Upper lobe of left lung (tissue), 6 donors: ENCODE results near the gene PCDHGA3. TPM values are rescaled to one million over a fixed set of nuclear protein-coding genes. Genes with fewer than 3 reads are reported as not detected.

ENCODE experiments used
- ATAC-seq, 2 donors: fragments of 200-7000 bp; cut with Tn5 transposase; one replicate each; pipeline ENCODE4 v1.9.1; 2022; ENCODE audit warnings: mild to moderate bottlenecking in 2 of 2, moderate library complexity in 2 of 2; ENCODE audit not compliant: low FRiP score in 2 of 2
- DNase-seq, 2 donors: peaks; one replicate each; pipeline ENCODE4 v3.0.0-alpha.2; 2019 to 2020
- H3K27ac ChIP-seq, 4 donors: fragments of 200-600 bp; sonication (generic); one replicate each; pipeline ENCODE4 v1.5.1; 2016 to 2019
- H3K27me3 ChIP-seq, 4 donors: fragments of 200-600 bp; sonication (generic); one replicate each; pipeline ENCODE4 v1.5.1; 2017 to 2019
- H3K36me3 ChIP-seq, 4 donors: fragments of 200-600 bp; sonication (generic); one replicate each; pipeline ENCODE4 v1.5.1; 2016 to 2019
- H3K4me1 ChIP-seq, 4 donors: fragments of 200-600 bp; sonication (generic); one replicate each; pipeline ENCODE4 v1.5.1; 2018 to 2019
- H3K4me3 ChIP-seq, 4 donors: fragments of 200-600 bp; sonication (generic); one replicate each; pipeline ENCODE4 v1.5.1; 2017 to 2019; ENCODE audit warnings: mild to moderate bottlenecking in 2 of 4, moderate library complexity in 1 of 4
- H3K9me3 ChIP-seq, 4 donors: fragments of 200-600 bp; sonication (generic); one replicate each; pipeline ENCODE4 v1.5.1; 2018 to 2019
- CTCF ChIP-seq, 6 experiments: fragments of 450-650 bp in 4 of 6; fragments of 200-600 bp in 2 of 6; sonication (generic) in 2 of 6; IDR thresholded peaks; one replicate each; pipeline ENCODE4 v1.5.1; 2016 to 2019; ENCODE audit warnings: antibody characterized with exemption in 6 of 6
- EP300 ChIP-seq, 4 donors: sonication (generic); formaldehyde crosslinking; IDR thresholded peaks; one replicate each; pipeline ENCODE4 v1.5.1; 2017; ENCODE audit warnings: antibody characterized with exemption in 4 of 4, control low read depth in 2 of 4
- POLR2A ChIP-seq, 4 donors: fragments of 450-650 bp; IDR thresholded peaks; one replicate each; pipeline ENCODE4 v1.5.1; 2016 to 2017; ENCODE audit warnings: antibody characterized with exemption in 4 of 4, mild to moderate bottlenecking in 2 of 4
- POLR2AphosphoS5 ChIP-seq, 2 donors: sonication (generic); formaldehyde crosslinking; IDR thresholded peaks; one replicate each; pipeline ENCODE4 v1.5.1; 2017; ENCODE audit warnings: antibody characterized with exemption in 2 of 2
- WGBS, 2 donors: methylation state at CpG; one replicate each; pipeline ENCODE4 v1.1.5; 2017 to 2018; 5-methylcytosine and 5-hydroxymethylcytosine counted together
- total RNA-seq, 6 donors: library from RNA; depleted of rRNA in 4 of 6; stranded (reverse); fragments of >200 nt in 4 of 6; gene quantifications; one replicate each; pipeline versions ENCODE4 v1.1.0 to v1.2.1, GENCODE V29; 2016 to 2021
- donor health status: DM: no; HTN: no; CAD: no; lungs with moderate emphysema.
- donor health status: DM: no; HTN: yes; CAD: no; lungs with severe emphysema.

Gene PCDHGA3
- total RNA-seq, 6 donors from 2014 or later: 0.80 to 2.1 (median 1.7) TPM

GRCh38 chr5:141359790-141360426, 16.3 kb downstream of the PCDHGA3 start, which contains the start of gene PCDHGB2:
Gene PCDHGB2 (plus strand): TSS chr5:141359994. CDS start chr5:141360136, 142 bp downstream.
- no peak for DNase-seq

GRCh38 chr5:141360685-141361084, 17.1 kb downstream of the PCDHGA3 start:
- no peak for ATAC-seq
- H3K27me3 ChIP-seq: peaks cover 0 to 4% (median 0%) of the 10 kb centered on the region in 4 donors
- H3K4me3 ChIP-seq: peak overlapping the region in 1 of 4 donors; percentile 36
- DNase-seq: no peak
- no peaks in the 10 kb centered on the region for H3K4me1 ChIP-seq
- peaks cover 52 to 95% (median 76%) of the 10 kb centered on the region in 4 donors for H3K9me3 ChIP-seq
- WGBS, 2 donors: 38 to 47% methylated on average over 12 to 15 of the region's 15 CpGs
- TF ChIP-seq POLR2A (IDR thresholded peaks at IDR 0.05): no peak
- TF ChIP-seq EP300 (IDR thresholded peaks at IDR 0.05): no peak
- no peak for TF ChIP-seq CTCF (IDR thresholded peaks at IDR 0.05)
- no peak for TF ChIP-seq POLR2AphosphoS5 (IDR thresholded peaks at IDR 0.05)
- H3K36me3 ChIP-seq: no peaks in the 10 kb centered on the region
- no peak overlapping the region for H3K27ac ChIP-seq

More at GRCh38 chr5:141359790-141360426, 16.3 kb downstream of the PCDHGA3 start, which contains the start of gene PCDHGB2:
- ATAC-seq: peak in 1 of 2 donors; percentile 31
- H3K27ac ChIP-seq: no peak within 1 kb of the TSS
- TF ChIP-seq POLR2A (IDR thresholded peaks at IDR 0.05) (no peak), CTCF (IDR thresholded peaks at IDR 0.05) (peak in 1 of 6 experiments; percentile 8), POLR2AphosphoS5 (IDR thresholded peaks at IDR 0.05) (no peak), EP300 (IDR thresholded peaks at IDR 0.05) (no peak)
- peak within 1 kb of the TSS in 3 of 4 donors; percentile 12 to 36 (median 21) for H3K4me3 ChIP-seq
- 14% methylated on average over 24 of the region's 24 CpGs for WGBS, 2 donors
- H3K4me1 ChIP-seq: no peaks in the 10 kb centered on the region
- H3K27me3 ChIP-seq: peaks cover 0 to 4% (median 0%) of the 10 kb centered on the region in 4 donors
- peaks cover 52 to 95% (median 76%) of the 10 kb centered on the region in 4 donors for H3K9me3 ChIP-seq
- H3K36me3 ChIP-seq: no peaks in the 10 kb centered on the region

- H3K36me3 ChIP-seq: no peaks in the 10 kb centered on the region
- ATAC-seq (no peak), DNase-seq (no peak)
- H3K4me1 ChIP-seq: no peaks in the 10 kb centered on the region
- H3K27me3 ChIP-seq: peaks cover 0 to 7% (median 0%) of the 10 kb centered on the region in 4 donors
- H3K4me3 ChIP-seq: no peak overlapping the region
- no peak overlapping the region for H3K27ac ChIP-seq
- TF ChIP-seq EP300 (IDR thresholded peaks at IDR 0.05) (no peak), POLR2A (IDR thresholded peaks at IDR 0.05) (no peak), CTCF (IDR thresholded peaks at IDR 0.05) (no peak), POLR2AphosphoS5 (IDR thresholded peaks at IDR 0.05) (no peak)
- H3K9me3 ChIP-seq: peaks cover 66 to 97% (median 76%) of the 10 kb centered on the region in 4 donors
These were observed 19.1 kb downstream of the PCDHGA3 start for GRCh38 chr5:141362719-141363118.

GRCh38 chr5:141363952-141364660, 20.5 kb downstream of the PCDHGA3 start, which contains the start of gene PCDHGA5:
Gene PCDHGA5 (plus strand): TSS chr5:141364162. CDS start chr5:141364331, 169 bp downstream.
- Histone ChIP-seq H3K36me3 (no peaks in the 10 kb centered on the region), H3K27ac (no peak within 1 kb of the TSS), H3K4me3 (no peak within 1 kb of the TSS), H3K9me3 (peaks cover 66 to 89% (median 77%) of the 10 kb centered on the region in 4 donors), H3K27me3 (peaks cover 0 to 7% (median 0%) of the 10 kb centered on the region in 4 donors), H3K4me1 (no peaks in the 10 kb centered on the region)
- DNase-seq: no peak
- WGBS, 2 donors: 18 to 21% methylated on average over 33 to 34 of the region's 34 CpGs
- no peak for ATAC-seq
- TF ChIP-seq CTCF (IDR thresholded peaks at IDR 0.05) (no peak), EP300 (IDR thresholded peaks at IDR 0.05) (no peak), POLR2A (IDR thresholded peaks at IDR 0.05) (no peak), POLR2AphosphoS5 (IDR thresholded peaks at IDR 0.05) (no peak)
